ENCODE results near the gene SMC4.

Gene SMC4

DNA sequence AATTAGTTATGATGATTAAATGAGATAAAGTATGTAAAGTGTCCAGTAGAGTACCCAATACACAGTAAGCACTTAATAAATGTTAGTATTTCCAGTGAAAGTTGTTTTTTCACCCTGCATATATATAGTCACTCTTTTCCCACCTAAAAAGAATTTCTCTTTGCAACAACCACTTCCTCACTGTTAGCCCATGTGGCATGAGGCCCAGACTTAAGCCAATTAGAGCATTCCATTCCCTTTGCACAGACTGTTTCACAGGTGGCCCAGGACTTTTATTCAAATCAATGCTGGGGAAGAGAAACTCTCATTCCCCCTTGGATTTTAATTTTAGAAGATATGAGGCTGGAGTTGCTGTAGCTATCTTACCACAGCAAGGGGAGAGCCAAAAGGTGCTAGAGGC is 4.2 kb upstream of the SMC4 start:
- no peak for DNase-seq (ENCODE audit: low spot score)

DNA sequence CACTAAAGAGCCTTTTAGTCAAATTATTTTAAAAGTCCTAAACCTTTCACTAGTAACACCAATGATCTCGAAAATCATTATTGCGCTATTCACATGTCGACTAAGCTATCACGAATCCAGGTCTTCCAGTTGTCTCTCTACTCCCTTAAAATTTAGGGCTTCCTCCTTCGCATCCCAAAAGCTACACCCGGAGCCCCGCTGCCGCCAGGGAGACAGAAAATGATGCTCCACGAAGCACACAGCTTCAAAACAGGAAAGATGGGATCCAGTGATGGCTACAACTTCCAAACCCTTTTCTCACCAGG is 678 bp upstream of the SMC4 start:
- no peak for DNase-seq (ENCODE audit: low spot score)

DNA sequence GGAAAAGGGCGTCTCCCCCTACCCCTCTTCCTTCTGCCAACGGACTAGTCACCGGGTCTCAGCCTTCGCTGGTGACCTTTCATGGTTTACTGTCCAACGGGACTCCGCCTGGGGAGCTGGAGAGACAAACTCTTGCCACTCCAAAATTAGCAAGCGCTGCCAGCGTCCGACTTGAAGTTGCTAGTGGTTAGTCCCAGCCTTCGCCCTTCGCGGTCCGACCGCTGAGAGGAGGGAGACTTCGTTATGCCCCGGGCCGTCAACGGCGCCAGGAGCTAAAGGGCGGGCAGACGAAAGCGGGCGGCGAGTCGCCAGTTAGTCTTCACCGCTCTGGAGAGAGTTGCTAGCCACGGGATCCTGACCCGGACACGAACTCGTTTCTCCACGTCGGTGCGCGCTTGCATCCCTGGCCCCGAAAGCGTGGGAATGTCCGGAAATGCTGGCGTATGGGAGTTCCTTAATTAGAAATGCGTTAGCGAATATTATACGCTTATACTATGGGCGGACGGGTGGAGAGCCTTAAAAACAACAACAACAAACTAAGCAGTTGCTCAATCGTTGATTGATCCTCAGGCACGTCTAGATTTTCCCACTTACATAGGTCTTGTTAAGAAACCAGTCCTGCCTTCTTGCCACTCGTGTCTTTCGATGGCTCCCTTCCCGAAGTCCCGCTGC is 716 bp downstream of the SMC4 start:
- DNase-seq (ENCODE audit: low spot score), result peak; percentile 56

DNA sequence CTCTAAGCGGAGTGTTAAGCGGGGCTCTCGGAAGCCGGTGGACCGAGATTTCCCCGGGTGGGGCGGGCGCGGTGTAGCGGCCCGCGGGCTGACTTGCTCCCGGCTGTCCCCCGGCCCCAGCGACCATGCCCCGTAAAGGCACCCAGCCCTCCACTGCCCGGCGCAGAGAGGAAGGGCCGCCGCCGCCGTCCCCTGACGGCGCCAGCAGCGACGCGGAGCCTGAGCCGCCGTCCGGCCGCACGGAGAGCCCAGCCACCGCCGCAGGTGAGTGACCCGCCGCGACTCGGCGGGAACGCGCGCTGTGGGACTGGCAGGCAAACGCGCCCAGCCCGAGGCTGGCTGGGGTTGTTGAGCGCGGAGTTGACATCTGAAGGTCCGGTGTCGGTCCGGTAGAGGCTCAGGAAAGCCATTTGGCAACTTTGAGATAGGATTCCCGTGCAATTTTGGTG is 1.3 kb downstream of the SMC4 start:
- DNase-seq (ENCODE audit: low spot score), result peak; percentile 39

DNA sequence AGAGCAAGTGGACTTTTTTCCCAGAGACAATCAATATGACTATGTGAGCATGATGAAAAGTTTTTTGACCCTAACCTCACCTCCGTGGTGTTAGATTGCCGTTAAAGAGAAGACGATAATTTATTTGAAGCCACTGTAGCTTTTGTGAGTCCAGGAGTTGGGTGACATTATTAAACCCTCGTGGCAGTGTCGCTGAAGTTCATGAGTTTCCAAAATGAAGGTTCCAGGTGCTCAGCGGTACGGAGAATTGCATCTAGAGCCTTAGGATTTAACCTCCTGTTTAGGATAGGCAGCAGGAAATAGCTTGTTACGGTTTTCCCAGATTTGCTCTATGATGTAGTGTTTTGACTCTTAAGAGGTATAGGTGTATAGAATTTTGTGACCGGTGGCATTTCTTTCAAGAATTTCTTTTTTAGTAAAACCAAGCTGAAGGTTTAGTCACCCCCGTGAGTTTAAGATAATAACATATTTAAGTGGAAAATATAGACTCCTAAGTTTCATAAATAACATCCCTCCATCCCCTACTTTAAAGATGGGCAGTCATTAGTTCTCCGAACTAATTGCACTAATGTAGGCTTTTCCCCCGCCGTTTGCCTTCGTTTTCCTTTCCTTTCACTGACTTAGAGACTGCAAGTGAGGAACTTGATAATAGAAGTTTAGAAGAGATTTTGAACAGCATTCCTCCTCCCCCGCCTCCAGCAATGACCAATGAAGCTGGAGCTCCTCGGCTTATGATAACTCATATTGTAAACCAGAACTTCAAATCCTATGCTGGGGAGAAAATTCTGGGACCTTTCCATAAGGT is 2.0 kb downstream of the SMC4 start:
- peak; percentile 55 for DNase-seq (ENCODE audit: low spot score)

DNA sequence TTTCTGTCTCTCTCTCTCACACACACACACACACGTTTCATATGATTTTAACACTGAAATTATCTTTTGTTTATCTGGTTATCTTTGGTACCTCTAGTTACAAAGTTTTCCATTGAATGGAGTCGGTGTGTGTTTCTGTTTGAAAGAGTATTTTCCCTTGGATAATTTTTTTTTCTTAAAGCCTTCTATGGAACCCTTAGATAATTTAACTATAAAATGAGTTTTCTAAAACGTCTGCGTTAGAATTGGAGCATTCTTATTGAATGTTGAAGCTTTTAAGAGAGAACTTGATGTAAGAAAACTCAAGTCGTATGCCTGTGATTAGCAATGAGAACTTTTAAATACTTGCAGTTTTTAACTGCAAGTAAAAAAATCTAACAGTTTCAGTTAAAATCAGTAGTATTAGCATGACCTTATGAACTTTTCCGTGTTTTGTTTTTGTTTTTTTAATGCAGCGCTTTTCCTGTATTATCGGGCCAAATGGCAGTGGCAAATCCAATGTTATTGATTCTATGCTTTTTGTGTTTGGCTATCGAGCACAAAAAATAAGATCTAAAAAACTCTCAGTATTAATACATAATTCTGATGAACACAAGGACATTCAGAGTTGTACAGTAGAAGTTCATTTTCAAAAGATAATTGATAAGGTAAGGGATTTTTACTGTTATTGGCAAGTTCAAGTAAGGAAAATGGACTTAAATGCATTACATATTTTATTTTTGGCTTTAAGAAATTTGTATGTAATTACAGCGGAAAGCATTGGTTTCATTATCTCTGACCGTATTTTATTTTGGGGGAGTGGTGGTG is 3.0 kb downstream of the SMC4 start:
- DNase-seq (ENCODE audit: low spot score), result peak; percentile 20

DNA sequence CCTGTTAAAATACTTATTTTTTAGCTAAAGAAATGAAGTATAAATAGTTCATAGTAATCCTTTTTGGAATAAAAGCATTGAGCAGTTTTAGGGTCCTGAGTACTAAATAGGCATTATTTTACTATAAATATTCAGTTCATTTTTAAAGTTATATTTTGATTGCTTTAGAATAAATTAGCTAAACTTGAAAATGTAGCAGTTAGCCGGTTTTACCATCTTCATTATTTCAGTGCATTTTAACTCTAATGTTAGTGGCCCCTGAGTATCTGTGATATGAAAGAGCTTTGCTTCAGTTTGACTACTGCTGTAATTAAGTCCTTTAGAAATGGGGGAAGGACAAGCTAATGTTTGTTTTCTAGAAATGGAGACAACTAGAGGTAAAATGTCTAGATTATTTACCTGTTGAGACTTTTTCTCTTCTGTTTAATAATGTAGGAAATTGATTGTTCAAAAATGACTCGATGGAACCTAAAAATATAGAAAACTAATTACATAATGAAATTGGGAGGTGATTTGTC is 3.6 kb downstream of the SMC4 start:
- peak; percentile 30 for DNase-seq (ENCODE audit: low spot score)

DNA sequence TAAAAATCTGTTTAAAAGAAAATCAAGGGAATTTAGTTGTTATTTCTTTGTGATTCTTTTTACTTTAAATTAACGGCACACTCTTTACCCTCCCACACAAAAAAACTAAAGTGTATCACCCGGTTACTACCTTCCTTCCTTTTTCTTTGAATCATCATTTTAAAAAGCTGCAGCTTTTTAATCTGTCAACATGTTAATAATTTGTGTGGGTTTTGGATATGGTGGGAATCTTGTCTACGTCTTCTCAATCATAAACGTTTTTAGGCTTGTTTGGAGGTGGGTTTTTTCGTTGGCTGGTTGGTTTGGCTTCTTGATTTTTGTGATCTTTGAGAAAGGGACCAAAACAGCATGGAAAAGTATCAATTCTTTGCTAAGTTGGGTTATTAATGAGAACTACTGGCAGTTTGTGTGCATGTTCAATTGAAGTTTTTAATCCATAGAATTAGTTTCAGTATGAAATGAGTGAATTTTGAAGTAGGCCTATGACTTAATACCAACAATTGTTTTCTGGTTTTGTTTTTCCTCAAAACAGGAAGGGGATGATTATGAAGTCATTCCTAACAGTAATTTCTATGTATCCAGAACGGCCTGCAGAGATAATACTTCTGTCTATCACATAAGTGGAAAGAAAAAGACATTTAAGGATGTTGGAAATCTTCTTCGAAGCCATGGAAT is 4.5 kb downstream of the SMC4 start:
- peak; percentile 20 for DNase-seq (ENCODE audit: low spot score)

DNA sequence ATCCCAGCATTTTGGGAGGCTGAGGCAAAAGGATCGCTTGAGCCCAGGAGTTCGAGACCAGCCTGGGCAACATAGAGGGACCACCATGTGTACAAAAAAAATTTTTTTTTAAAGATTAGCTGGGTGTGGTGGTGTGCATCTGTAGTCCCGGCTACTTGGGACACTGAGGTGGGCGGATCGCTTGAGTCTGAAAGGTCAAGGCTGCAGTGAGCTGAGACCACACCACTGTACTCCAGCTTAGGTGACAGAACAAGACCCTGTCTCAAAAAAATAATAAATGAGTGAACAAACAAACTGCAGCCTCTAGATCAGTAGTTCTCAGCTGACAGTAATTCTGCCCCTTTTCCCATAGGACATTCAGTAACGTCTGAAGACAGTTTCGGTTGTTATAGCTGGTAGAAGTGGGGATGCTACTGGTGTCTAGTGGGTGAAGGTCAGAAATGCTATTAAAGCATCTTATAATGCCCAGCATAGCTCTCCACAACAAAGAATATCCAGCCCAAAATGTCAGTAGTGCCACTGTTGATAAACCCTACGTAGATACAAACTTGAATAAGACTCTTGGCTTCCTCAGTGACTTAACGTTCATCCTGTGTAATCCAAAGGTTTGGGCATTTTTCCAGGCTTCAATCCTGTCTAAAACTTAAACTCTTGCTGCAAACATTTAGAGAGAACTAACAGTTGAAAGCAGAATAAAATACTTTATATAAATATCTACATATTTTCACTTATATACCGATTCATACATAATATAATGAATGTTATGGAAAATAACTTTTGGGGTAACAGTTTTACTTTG is 10.6 kb downstream of the SMC4 start:
- no peak for DNase-seq (ENCODE audit: low spot score)

DNA sequence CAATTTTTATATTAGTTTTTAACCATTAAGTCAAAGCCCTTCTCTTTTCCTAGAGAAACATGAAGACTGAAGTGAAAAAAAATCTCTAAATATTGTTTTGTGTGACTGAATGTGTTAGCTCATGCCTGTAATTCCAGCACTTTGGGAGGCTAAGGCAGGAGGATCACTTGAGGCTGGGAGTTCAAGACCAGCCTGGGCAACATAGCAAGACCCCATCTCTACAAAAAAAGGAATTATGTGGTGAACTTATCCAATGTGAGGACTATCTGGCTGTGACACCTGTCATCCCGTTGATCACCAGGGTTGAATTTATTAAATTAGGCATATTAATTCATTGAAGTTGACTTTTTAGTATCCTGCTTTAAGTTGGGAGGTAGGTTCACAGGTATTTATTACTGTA is 13.0 kb downstream of the SMC4 start:
- DNase-seq (ENCODE audit: low spot score), result no peak

DNA sequence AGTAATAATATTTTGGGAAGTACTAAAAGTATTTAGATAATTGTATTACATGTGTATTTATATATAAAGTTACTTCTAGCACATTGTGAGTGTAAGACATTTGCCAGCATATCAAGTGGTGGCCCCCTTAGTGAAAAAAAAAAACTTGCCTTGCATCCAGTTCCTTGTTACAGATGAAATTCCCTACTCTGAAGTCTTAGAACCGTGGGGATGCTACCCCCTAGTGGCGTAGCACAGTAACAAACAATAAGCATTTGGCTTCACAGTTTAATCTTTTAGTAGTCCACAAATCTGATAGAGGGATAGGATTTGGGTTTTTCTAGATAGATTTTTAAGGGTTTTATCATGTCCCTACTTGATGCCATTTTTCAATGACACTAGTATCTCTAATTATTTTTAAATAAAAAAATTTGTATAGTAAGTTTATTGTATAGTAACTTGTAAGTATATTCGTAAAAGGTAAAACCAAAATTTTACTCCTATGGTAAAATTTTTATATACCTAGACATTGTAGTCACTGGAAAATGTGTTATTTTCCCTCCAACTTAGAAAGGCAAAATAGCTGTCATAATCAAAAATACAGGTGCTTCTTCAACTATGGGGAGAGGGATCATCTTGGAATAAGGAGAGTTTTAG is 14.3 kb downstream of the SMC4 start:
- peak; percentile 86 for DNase-seq (ENCODE audit: low spot score)

DNA sequence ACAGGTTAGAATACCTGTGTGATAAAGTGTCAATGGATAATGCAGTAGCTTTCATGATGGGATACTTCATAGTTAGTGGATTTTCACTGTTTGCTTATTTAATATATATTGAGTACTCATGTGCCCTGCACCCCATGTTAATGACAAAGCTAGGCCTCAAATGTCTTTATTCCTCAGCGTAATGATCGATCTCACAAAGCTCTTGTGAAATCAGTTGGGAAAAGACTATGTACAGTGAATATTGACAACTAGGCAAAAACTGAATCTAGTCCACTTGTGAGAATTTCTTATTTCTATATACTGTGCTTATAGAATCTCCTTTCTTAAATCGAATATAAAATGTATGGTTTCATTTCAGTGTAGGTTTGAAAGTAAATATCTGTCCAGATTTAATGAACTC is 17.9 kb downstream of the SMC4 start:
- no peak for DNase-seq (ENCODE audit: low spot score)

DNA sequence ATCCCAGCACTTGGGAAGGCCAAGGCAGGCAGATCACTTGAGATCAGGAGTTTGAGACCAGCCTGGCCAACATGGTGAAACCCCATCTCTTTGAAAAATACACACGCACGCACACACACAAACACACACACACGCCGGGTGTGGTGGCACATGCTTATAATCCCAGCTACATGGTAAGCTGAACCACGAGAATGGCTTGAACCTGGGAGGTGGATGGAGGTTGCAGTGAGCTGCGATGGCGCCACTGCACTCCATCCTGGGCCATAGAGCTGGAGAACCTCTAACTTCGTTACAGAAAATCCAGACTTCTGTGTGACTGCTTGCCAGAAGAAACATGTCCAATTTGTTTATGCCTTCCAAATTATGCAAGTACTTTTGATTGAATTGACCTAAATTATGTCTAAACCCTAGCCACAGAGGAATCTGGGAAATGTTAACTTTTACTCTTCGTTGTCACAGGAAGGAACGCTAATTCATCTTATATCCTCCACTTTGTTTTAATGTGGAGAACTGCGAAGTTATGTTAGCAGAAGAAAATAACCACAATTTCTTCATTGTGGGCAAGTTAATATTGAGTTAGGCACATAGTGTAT is 28.5 kb downstream of the SMC4 start:
- DNase-seq (ENCODE audit: low spot score), result no peak

DNA sequence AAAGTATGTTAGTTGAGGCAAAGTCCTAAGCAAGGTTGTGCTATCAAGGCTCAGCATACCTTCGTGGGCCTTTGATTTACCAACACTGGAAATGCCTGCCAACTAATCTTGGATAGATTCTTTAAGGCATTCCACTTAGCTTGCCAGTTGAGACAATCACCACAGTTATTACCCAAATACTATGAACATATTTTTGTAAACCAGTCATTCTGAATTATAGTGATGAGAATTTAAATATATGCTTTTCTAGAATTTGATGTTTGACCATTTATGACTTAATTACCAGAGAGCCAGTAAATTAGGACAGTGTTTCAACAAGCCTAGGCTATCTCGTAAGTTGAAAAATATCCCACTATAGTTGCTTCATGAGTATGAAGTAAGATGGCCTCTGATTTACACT is 34.6 kb downstream of the SMC4 start:
- no peak for DNase-seq (ENCODE audit: low spot score)

DNA sequence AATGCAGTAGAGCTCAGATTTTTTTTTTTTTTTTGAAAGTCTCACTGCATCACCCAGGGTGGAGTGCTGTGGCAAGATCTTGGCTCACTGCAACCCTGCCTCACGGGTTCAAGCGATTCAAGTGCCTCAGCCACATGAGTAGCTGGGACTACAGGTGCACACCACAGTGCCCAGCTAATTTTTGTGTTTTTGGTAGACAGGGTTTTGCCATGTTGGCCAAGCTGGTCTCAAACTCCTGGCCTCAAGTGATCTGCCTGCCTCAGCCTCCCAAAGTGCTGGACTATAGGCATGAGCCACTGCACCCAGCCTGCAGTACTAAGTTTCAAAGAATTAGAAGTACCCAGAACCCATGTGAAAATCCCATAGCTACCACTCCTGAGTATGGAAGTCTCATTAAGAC is 35.6 kb downstream of the SMC4 start:
- DNase-seq (ENCODE audit: low spot score), result no peak

DNA sequence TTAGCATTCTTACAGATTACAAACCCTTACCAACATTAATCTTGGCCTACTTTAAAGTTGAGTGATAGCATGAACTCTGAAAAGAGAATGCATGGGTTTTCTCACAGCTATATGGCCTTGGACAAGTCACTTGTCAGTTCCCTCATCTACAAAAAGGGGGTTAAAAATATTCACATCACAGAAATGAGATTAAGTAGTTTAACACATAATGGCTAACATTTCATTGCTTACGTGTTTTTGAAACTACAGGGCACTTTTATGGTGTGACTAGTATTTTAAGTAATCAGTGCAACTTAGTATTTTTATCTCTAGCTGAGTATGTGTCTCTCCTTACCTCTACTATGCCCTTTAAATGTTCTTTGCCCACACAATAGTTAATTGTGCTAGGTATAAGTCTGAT is 36.3 kb downstream of the SMC4 start:
- DNase-seq (ENCODE audit: low spot score), result no peak

DNA sequence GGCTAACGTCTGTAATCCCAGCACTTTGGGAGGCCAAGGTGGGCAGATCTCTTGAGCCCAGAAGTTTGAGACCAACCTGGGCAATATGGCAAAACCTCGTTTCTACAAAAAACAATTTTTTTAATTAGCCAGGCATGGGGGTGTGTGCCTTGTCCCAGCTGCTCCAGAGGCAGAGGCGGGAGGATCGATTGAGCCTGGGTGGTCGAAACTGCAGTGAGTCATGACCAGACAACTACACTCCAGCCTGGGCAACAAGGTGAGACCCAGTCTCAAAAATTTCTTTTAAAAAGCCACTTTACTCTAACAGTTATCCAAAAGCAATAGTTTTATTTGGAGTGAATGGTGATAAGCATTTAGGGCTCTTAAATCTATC is 37.6 kb downstream of the SMC4 start:
- DNase-seq (ENCODE audit: low spot score), result no peak

DNA sequence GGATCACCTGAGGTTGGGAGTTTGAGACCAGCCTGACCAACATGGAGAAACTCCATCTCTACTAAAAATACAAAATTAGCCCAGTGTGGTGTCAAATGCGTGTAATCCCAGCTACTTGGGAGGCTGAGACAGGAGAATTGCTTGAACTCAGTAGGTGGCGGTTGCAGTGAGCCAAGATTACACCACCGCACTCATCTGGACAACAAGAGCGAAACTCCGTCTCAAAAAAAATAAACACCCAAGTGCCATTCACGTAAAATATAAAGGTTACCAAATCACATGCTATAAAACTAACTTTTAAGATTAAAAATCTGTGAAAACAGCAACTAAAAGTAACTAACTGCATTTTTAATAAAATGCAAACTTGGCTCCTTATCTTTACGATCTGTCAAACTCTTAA is 41.2 kb downstream of the SMC4 start:
- DNase-seq (ENCODE audit: low spot score), result no peak

DNA sequence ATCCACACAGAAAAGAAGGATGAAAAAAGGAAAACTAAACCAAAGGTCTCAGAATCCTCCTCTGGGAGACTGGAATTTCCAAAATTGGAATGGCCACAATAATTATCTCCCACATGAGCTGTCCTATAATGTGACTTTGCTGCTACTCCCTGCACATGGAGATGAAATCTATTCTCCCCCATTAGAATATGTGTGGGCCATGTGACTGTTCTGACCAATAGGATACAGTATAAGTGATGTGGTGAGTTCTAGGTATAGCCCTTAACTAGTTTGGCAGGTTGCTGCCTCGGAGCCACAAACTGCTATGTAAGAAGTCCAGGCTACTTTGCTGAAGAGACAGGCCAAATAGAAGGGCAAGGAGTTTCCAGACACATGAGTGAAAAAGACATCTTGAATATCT is 45.0 kb downstream of the SMC4 start:
- DNase-seq (ENCODE audit: low spot score), result peak; percentile 44

DNA sequence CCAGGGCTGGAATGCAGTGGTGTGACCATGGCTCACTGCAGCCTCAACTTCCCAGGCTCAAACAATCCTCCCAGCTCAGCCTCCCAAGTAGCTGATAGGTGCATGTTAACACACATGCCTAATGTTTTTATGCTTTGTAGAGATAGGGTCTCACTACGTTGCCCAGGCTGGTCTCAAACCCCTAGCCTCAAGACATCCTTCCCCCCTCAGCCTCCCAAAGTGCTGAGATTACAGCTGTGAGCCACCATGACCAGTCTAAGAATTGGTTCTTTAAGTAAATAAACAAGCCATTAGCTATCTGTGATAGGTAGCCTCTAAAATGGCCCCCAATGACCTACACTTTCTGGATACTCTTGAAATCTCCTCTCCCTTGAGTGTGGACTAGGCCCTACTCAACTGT is 46.4 kb downstream of the SMC4 start:
- DNase-seq (ENCODE audit: low spot score), result peak; percentile 55
